Stimulated activated CD4-positive, alpha-beta T cell treated with anti-CD3 and anti-CD28 coated beads, Interleukin-15, amount 100 ng/mL, for 1 hour (primary cell): Measurements from ENCODE around the gene GJA9.
"Not testable (repeated sequence)": the region's sequence is repeated elsewhere in the genome, so short reads cannot be mapped to it uniquely, and the experiment has no call there.

Experiments used
- DNase-seq, 2 donors: peaks; one replicate each; pipeline ENCODE4 v3.0.0-alpha.2; 2020; ENCODE audit warnings: low read depth in 1 of 2, low spot score in 1 of 2

The GJA9 gene

GRCh38 chr1:38873027-38873969 is 8.1 kb downstream of the GJA9 start, which contains the start of gene MYCBP:
Gene MYCBP (minus strand): TSS chr1:38873348. CDS start chr1:38873305, 43 bp downstream.
- peak; percentile 96 to 97 for DNase-seq

- no peak for DNase-seq
Observed at GRCh38 chr1:38872401-38873026, 8.9 kb downstream of the GJA9 start.

GRCh38 chr1:38870996-38871395 is 10.4 kb downstream of the GJA9 start:
- no peak for DNase-seq

GRCh38 chr1:38867208-38867607 is 14.2 kb downstream of the GJA9 start:
- no peak for DNase-seq

GRCh38 chr1:38865112-38865715 is 16.2 kb downstream of the GJA9 start:
- no peak for DNase-seq

GRCh38 chr1:38860454-38860795 is 21.0 kb downstream of the GJA9 start:
- no peak for DNase-seq

GRCh38 chr1:38859561-38860453 is 21.6 kb downstream of the GJA9 start, which contains the start of gene RRAGC:
Gene RRAGC (minus strand): TSS chr1:38859772. CDS start chr1:38859646, 126 bp downstream.
- DNase-seq = peak; percentile 96 to 97

- DNase-seq = peak; percentile 15 to 16
Observed at GRCh38 chr1:38858833-38859560, 22.4 kb downstream of the GJA9 start.

GRCh38 chr1:38852780-38853179 is 28.6 kb downstream of the GJA9 start:
- no peak for DNase-seq

- no peak for DNase-seq
Observed at GRCh38 chr1:38848071-38848470, 33.3 kb downstream of the GJA9 start.

- no peak for DNase-seq
Observed at GRCh38 chr1:38846210-38846609, 35.2 kb downstream of the GJA9 start.

- not testable (repeated sequence) for DNase-seq
Observed at GRCh38 chr1:38845088-38845487, 36.3 kb downstream of the GJA9 start.

- DNase-seq = no peak
Observed at GRCh38 chr1:38840281-38840680, 41.1 kb downstream of the GJA9 start.

- no peak for DNase-seq
Observed at GRCh38 chr1:38839363-38839762, 42.0 kb downstream of the GJA9 start.

GRCh38 chr1:38836316-38836715 is 45.1 kb downstream of the GJA9 start:
- not testable (repeated sequence) for DNase-seq

- DNase-seq = no peak
Observed at GRCh38 chr1:38834937-38835827, 46.2 kb downstream of the GJA9 start.

- no peak for DNase-seq
Observed at GRCh38 chr1:38834221-38834782, 47.1 kb downstream of the GJA9 start.

GRCh38 chr1:38833146-38833545 is 48.2 kb downstream of the GJA9 start:
- DNase-seq = no peak

GRCh38 chr1:38832370-38832734 is 49.0 kb downstream of the GJA9 start:
- DNase-seq = no peak
